Left colon (tissue), 2 donors: ENCODE results near the gene CRYBG2. TPM values are rescaled to one million over a fixed set of nuclear protein-coding genes. Genes with fewer than 3 reads are reported as not detected.

Experiments used
- ATAC-seq: fragments of 200-7000 bp; cut with Tn5 transposase; one replicate; pipeline ENCODE4 v1.9.1; 2020; ENCODE audit warnings: mild to moderate bottlenecking, moderate library complexity
- DNase-seq, 2 donors: peaks; one replicate each; pipeline ENCODE4 v3.0.0-alpha.2; 2020
- intact Hi-C, 2 donors: fragments of 100-400 bp; cut with DNase I in 1 of 2; cut with micrococcal nuclease in 1 of 2; formaldehyde crosslinking; loops; one replicate each; pipeline versions ENCODE4 v1.11.2 to v1.14.0; 2022; cut with DNase I, micrococcal nuclease
- total RNA-seq, 2 donors: library from RNA; stranded (reverse); fragmentation: NEBNext Ultra II Directional; extraction: Animal tissue kit (Norgen Biotek cat#: 25700); gene quantifications; one replicate each; pipeline ENCODE4 v1.2.1, GENCODE V29; 2021
- donor health status: DM: no; HTN: no; CAD: no.
- donor health status: DM: yes; HTN: yes; CAD: no.

The CRYBG2 gene
- total RNA-seq, 2 donors from 2014 or later: 21.5 to 69.3 TPM

DNA sequence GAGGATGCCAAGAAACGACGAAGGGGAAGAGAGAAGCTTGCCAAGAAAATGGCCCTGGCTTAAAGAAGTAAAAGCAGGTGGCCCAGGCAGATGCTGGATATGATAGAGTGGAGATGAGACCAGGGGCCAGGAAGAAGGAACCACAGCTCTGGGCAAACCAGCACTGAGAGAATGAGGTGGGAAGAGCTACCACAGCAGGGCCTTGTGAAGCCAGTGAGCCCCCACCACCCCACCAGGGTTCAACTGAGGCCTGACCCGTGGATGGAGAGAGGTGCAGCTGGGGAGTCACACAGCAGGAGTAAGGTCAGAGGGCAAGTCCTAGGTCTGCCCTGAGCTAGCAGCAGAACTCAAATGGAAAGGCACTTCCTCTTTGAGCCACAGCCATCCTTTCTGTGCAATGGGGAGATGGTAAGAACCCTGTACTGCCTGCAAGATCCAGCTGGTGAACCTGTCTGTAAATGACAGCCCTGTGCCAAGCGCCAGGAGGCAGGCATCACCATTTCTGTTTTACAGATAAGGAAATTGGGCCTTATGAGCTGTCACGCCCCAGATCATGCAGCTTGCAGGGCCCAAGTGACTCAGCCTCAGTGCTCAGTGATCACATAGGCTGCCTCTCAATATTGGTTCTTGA is 65.5 kb downstream of the CRYBG2 start:
- peak; percentile 55 for ATAC-seq
- peak in 1 of 2 donors; percentile 47 for DNase-seq
- intact Hi-C loops: no loop called here

DNA sequence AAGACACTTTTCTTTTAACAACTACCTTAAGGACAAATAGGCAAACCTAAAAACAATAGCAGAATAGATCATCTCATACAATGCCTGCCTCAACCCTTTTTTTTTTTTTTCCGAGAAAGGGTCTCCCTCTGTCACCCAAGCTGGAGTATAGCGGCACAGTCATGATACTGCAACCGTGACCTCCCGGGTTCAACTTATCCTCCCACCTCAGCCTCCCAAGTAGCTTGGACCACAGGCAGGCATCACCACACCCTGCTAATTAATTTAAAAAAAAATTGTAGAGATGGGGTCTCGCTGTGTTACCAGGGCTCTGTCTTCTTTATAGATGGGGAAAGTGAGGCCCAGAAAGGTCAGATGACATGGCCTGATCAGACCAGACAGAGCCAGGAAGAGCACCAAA is 66.1 kb downstream of the CRYBG2 start:
- ATAC-seq: no peak
- intact Hi-C loops: no loop called here

DNA sequence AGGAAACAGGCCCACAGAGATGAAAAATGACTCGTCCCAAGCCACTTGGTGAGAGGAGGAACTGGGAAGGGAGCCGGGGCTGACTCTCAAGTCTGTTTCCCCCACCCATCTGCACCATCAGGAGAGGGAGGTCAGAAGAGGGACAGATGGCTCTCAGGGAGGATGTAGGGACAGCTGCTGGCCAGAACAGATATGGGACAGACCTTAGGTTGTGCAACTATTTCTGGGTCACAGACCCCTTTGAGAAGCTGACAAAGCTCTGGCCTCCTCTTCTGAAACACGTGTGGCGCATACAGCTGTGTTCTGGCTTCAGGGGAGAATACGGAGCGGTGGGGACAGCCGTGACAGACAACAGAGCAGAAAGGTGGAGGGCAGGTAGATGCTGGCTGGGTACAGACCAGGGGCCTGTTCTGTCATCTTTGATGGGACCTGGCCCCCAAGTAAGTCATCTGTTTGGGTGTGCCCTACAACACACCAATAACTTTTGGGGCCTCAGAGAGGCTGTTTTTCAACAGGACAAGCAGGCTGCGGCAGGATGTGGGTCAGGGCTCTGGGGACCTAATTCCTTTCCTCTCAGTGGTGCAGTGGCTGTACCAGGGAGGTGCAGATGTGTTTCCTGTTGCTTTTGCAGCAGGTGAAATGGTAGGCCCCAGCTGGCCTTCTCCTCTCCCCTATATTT is 66.8 kb downstream of the CRYBG2 start:
- ATAC-seq (no peak), DNase-seq (peak in 1 of 2 donors; percentile 46)
- intact Hi-C loops: no loop called here

More for the DNA sequence above, 66.1 kb downstream of the CRYBG2 start:
- no peak for DNase-seq

DNA sequence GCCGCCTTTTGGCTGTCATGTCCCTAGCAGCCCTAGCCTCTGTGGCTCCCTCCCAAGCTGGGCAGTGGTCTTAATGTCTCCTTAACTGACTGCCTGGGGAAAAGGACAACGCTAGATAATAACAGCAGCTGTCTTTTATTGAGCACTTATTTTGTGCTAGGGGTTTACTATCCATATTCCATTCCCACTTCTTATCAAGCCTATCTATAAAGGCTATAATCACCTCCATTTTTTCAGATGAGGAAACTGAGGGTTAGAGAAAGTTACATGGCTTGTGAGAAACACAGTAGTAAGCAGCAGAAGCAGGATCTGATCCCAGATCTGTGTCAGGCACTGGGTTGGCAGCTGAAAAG is 67.9 kb downstream of the CRYBG2 start:
- DNase-seq (no peak), ATAC-seq (no peak)
- intact Hi-C loops: no loop called here

- ATAC-seq (peak; percentile 22), DNase-seq (peak in 1 of 2 donors; percentile 68)
- intact Hi-C loops: no loop called here
These were observed 68.4 kb downstream of the CRYBG2 start for GRCh38 chr1:26285366-26286063.

DNA sequence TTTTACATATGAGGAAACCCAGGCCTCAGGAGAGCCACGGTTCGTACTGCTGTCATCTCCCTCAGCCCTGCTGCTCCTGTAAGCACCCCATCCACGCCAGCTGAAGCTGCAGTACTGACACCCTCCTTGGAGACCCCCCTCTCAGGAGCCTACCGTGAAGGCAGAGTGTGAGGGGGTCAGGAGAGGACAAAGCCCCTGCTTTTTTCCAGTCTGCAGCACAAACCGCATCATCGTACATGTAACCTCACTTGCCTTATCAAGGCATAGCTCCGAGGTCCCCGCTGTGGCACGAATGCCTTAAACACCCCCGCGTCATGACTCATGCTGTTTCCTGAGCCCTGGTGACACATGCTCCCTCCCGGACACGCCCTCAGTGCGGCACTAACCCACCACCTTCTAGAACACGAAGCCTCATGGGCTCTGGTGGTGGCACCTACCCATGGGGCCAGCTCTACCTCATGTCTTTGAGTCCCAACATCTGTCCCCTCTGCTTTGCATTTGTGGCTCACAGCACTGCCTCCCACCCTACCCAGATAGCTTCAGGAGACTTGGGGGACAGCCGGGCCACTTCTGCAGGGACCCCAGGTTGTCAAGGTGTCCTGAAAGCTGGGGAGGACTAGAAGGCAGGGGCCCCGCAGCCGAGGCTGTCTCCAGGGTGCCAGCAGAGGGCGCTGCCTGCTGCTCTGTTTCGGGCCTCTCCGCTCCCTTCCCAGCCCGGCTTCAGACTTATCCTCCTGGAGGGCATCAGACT is 69.2 kb downstream of the CRYBG2 start:
- peak; percentile 57 for ATAC-seq
- peak; percentile 82 to 84 for DNase-seq
- intact Hi-C loops: no loop called here

DNA sequence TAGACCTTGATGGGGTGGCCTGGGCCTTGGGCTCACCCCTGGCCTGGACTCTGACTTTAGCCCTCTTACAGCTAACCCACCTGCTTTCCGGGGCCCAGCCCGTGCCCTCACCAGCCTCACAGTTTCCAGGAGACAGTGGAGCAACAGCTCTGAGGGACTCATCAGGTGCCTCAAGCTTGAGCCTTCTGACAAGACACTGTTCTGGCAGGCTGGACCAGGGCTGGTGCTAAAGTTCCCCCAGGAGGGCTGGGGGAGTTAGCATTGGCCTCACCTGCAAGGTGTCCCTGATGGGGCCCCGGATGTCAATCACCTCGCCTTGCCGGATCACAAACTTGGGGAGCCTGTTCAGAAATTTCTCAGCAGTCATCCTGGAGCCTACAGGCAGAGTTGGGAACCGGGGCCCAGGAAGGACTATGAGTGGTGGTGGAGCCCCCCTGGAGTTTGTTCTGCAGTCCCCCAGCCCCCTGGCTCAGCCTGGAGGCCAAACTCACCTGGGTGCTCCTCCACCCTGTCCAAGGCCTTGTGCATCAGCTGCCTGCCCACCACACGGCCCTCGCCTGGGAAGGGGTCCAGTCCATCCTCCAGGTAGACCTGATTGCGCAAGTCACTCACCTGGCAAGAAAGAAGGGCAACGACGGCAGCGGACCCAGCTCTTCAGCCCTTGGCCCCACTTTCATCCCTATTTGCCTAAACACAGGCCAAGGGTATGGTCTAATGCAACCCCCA is 69.9 kb downstream of the CRYBG2 start:
- no peak for DNase-seq
- no peak for ATAC-seq
- intact Hi-C loops: no loop called here

GRCh38 chr1:26283279-26283853 is 70.6 kb downstream of the CRYBG2 start:
- intact Hi-C loops: no loop called here
- ATAC-seq (no peak), DNase-seq (no peak)

GRCh38 chr1:26282401-26282918 is 71.5 kb downstream of the CRYBG2 start:
- ATAC-seq: no peak
- intact Hi-C loops: no loop called here
- DNase-seq: no peak

- intact Hi-C loops: no loop called here
- DNase-seq (peak in 1 of 2 donors; percentile 46), ATAC-seq (no peak)
These were observed 72.0 kb downstream of the CRYBG2 start for GRCh38 chr1:26281971-26282370.

DNA sequence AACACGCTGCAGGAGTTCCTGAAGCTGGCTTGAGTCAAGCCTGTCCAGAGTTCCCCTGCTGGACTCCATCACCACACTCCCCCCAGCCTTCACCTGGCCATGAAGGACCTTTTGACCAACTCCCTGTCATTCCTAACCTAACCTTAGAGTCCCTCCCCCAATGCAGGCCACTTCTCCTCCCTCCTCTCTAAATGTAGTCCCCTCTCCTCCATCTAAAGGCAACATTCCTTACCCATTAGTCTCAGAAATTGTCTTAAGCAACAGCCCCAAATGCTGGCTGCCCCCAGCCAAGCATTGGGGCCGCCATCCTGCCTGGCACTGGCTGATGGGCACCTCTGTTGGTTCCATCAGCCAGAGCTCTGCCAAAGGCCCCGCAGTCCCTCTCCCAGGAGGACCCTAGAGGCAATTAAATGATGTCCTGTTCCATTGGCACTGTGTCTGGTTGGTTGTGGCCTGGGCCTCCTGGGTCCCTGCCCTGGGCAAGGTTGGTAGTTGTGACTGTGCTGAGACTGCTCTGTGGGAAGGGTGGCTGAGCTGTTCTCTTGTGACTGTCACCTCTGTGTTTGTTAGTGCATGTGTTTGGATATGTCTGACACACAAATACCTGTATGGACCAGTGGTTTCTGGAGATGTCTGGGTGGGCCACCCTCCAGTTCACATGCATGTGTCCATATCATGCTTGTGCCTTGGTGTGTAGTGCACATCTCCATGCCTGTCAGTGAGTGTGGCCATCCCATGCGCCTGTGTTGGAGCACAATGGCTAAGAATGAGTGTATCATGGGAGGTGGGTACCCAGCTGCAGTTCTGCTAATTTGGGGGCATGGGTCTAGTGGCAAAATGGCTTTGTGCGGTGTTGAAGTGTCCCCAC is 72.6 kb downstream of the CRYBG2 start:
- intact Hi-C loops: no loop called here
- no peak for DNase-seq
- ATAC-seq: no peak

DNA sequence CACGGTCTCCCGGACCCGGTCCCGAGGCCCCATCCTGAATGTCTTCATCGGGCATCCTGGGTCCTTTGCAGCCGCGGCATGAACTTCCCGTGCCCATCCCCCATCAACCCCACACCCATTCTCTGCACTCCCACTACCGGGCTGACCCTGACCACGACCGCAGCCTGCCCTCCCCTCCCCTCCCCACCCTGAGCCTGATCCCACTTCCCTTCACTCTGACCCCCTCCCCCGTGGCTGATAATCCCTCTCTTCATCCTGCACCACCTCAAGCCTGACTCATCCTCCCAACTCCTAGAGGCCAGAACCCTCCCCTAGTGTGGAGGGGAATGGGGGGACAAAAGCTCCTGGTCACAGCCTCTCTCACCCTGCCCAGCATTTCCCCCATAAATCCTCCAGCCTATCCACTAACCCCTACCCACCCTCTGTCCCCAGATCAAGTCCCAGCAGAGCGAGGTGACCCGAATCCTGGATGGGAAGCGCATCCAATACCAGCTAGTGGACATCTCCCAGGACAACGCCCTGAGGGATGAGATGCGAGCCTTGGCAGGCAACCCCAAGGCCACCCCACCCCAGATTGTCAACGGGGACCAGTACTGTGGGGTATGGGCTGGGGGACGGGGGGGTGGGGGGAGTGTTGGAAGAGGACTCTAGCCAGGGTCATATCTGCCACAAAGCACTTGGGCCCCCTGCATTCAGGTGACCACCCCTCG is 73.4 kb downstream of the CRYBG2 start:
- no peak for ATAC-seq
- intact Hi-C loops: no loop called here
- peak; percentile 61 to 66 for DNase-seq

GRCh38 chr1:26279456-26280332 is 74.2 kb downstream of the CRYBG2 start, which contains the start of gene SH3BGRL3:
Gene SH3BGRL3, plus strand, starts transcription at chr1:26280086. Its CDS starts 70 bp downstream, at chr1:26280156.
- intact Hi-C loops: loop anchor here in 1 of 2 donors (10.0 kb wide), 1 partner anchor 45 kb away; no protein-coding TSS in a partner anchor
- DNase-seq (peak; percentile 89 to 93), ATAC-seq (peak; percentile 63)

GRCh38 chr1:26278724-26279455 is 75.0 kb downstream of the CRYBG2 start:
- peak; percentile 70 to 71 for DNase-seq

GRCh38 chr1:26278303-26278702 is 75.6 kb downstream of the CRYBG2 start:
- DNase-seq: peak; percentile 88 to 94
- intact Hi-C loops: loop anchor here in 1 of 2 donors (10.0 kb wide), 1 partner anchor 46 kb away; no protein-coding TSS in a partner anchor
- peak; percentile 57 for ATAC-seq

More at GRCh38 chr1:26278724-26279455, 75.0 kb downstream of the CRYBG2 start:
- peak; percentile 28 for ATAC-seq
- intact Hi-C loops: loop anchor here in 1 of 2 donors (10.0 kb wide), 1 partner anchor 46 kb away; no protein-coding TSS in a partner anchor
